ENCODE results near the gene EIPR1.

The EIPR1 gene

GRCh38 chr2:3214065-3214464, 163.6 kb downstream of the EIPR1 start:
- no peak for ATAC-seq
- TF ChIP-seq PATZ1 (CRISPR knock-in tag; IDR thresholded peaks at IDR 0.05; ENCODE audit: borderline replicate concordance) (no peak), SNAI2 (CRISPR knock-in tag; IDR thresholded peaks at IDR 0.05) (no peak), RARB (CRISPR knock-in tag; IDR thresholded peaks at IDR 0.05) (no peak), ZNF565 (CRISPR knock-in tag; conservative IDR thresholded peaks at IDR 0.05; ENCODE audit: low read depth) (no peak), ESRRG (CRISPR knock-in tag; IDR thresholded peaks at IDR 0.05) (no peak)

GRCh38 chr2:3212984-3213383, 164.6 kb downstream of the EIPR1 start:
- ATAC-seq, result no peak
- TF ChIP-seq ZFP30 (CRISPR knock-in tag; IDR thresholded peaks at IDR 0.05) (no peak), PATZ1 (CRISPR knock-in tag; IDR thresholded peaks at IDR 0.05; ENCODE audit: borderline replicate concordance) (no peak), ISL1 (CRISPR knock-in tag; IDR thresholded peaks at IDR 0.05) (no peak), BACH2 (CRISPR knock-in tag; IDR thresholded peaks at IDR 0.05; ENCODE audit: borderline replicate concordance) (no peak), TOX (CRISPR knock-in tag; IDR thresholded peaks at IDR 0.05; ENCODE audit: borderline replicate concordance) (no peak), ZNF8 (CRISPR knock-in tag; IDR thresholded peaks at IDR 0.05) (no peak), ARNTL (CRISPR knock-in tag; IDR thresholded peaks at IDR 0.05; ENCODE audit: borderline replicate concordance, low read depth) (no peak), POU6F1 (CRISPR knock-in tag; IDR thresholded peaks at IDR 0.05; ENCODE audit: borderline replicate concordance, low read depth) (no peak), ESRRG (CRISPR knock-in tag; IDR thresholded peaks at IDR 0.05) (no peak), ZNF565 (CRISPR knock-in tag; conservative IDR thresholded peaks at IDR 0.05; ENCODE audit: low read depth) (no peak), SNAI2 (CRISPR knock-in tag; IDR thresholded peaks at IDR 0.05) (no peak), ZFP3 (CRISPR knock-in tag; IDR thresholded peaks at IDR 0.05) (no peak)

- no peak for ATAC-seq
- no peak for TF ChIP-seq ZNF70 (CRISPR knock-in tag; IDR thresholded peaks at IDR 0.05)
These were observed 165.6 kb downstream of the EIPR1 start for GRCh38 chr2:3212061-3212362.

- TF ChIP-seq ZC3H10 (CRISPR knock-in tag; IDR thresholded peaks at IDR 0.05), result no peak
- TF ChIP-seq ARNTL (CRISPR knock-in tag; IDR thresholded peaks at IDR 0.05; ENCODE audit: borderline replicate concordance, low read depth), result no peak
- TF ChIP-seq ZFP30 (CRISPR knock-in tag; IDR thresholded peaks at IDR 0.05), result no peak
- TF ChIP-seq TSHZ2 (CRISPR knock-in tag; IDR thresholded peaks at IDR 0.05), result no peak
- no peak for TF ChIP-seq TCF4 (CRISPR knock-in tag; IDR thresholded peaks at IDR 0.05; ENCODE audit: borderline replicate concordance)
- no peak for ATAC-seq
These were observed 166.2 kb downstream of the EIPR1 start for GRCh38 chr2:3211256-3212060.

- ATAC-seq, result no peak
- TF ChIP-seq BACH2 (CRISPR knock-in tag; IDR thresholded peaks at IDR 0.05; ENCODE audit: borderline replicate concordance) (no peak), POU6F1 (CRISPR knock-in tag; IDR thresholded peaks at IDR 0.05; ENCODE audit: borderline replicate concordance, low read depth) (no peak), TOX (CRISPR knock-in tag; IDR thresholded peaks at IDR 0.05; ENCODE audit: borderline replicate concordance) (no peak), ISL1 (CRISPR knock-in tag; IDR thresholded peaks at IDR 0.05) (no peak), ZNF70 (CRISPR knock-in tag; IDR thresholded peaks at IDR 0.05) (no peak), PPARA (CRISPR knock-in tag; IDR thresholded peaks at IDR 0.05; ENCODE audit: borderline replicate concordance) (no peak), ESRRG (CRISPR knock-in tag; IDR thresholded peaks at IDR 0.05) (no peak), SNAI2 (CRISPR knock-in tag; IDR thresholded peaks at IDR 0.05) (no peak), CSRNP3 (CRISPR knock-in tag; IDR thresholded peaks at IDR 0.05) (no peak), RARB (CRISPR knock-in tag; IDR thresholded peaks at IDR 0.05) (no peak), CSDC2 (CRISPR knock-in tag; IDR thresholded peaks at IDR 0.05) (no peak), GLIS3 (CRISPR knock-in tag; IDR thresholded peaks at IDR 0.05) (no peak), ZNF8 (CRISPR knock-in tag; IDR thresholded peaks at IDR 0.05) (no peak), ZC3H10 (CRISPR knock-in tag; IDR thresholded peaks at IDR 0.05) (no peak), OSR1 (CRISPR knock-in tag; IDR thresholded peaks at IDR 0.05) (no peak)
These were observed 167.4 kb downstream of the EIPR1 start for GRCh38 chr2:3210257-3210656.
